OCI-LY7 (cell line): ENCODE measurements around the gene BICDL1.

Experiments used
- EZH2phosphoT487 ChIP-seq: fragments of 200-600 bp; sonication (generic); IDR thresholded peaks from 2 replicates; pipeline ENCODE4 v1.6.1; 2018; ENCODE audit warnings: low read depth, borderline replicate concordance, mild to moderate bottlenecking, mixed run types, antibody characterized with exemption, low read length, moderate library complexity, mixed read lengths
- TF ChIP-seq, protein P1 (sequence below): fragments of 200-600 bp; sonication (generic); conservative IDR thresholded peaks from 2 replicates; pipeline ENCODE4 v1.5.1; 2014; ENCODE audit warnings: mild to moderate bottlenecking, antibody characterized with exemption, low read length, moderate library complexity, mixed read lengths

- TF ChIP-seq EZH2phosphoT487, result no peak
- TF ChIP-seq, protein P1, sequence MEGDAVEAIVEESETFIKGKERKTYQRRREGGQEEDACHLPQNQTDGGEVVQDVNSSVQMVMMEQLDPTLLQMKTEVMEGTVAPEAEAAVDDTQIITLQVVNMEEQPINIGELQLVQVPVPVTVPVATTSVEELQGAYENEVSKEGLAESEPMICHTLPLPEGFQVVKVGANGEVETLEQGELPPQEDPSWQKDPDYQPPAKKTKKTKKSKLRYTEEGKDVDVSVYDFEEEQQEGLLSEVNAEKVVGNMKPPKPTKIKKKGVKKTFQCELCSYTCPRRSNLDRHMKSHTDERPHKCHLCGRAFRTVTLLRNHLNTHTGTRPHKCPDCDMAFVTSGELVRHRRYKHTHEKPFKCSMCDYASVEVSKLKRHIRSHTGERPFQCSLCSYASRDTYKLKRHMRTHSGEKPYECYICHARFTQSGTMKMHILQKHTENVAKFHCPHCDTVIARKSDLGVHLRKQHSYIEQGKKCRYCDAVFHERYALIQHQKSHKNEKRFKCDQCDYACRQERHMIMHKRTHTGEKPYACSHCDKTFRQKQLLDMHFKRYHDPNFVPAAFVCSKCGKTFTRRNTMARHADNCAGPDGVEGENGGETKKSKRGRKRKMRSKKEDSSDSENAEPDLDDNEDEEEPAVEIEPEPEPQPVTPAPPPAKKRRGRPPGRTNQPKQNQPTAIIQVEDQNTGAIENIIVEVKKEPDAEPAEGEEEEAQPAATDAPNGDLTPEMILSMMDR, result no peak
Measured at GRCh38 chr12:120054293-120054692, 65.3 kb downstream of the BICDL1 start.
